ENCODE data around the gene GAD1.

GAD1 gene

DNA sequence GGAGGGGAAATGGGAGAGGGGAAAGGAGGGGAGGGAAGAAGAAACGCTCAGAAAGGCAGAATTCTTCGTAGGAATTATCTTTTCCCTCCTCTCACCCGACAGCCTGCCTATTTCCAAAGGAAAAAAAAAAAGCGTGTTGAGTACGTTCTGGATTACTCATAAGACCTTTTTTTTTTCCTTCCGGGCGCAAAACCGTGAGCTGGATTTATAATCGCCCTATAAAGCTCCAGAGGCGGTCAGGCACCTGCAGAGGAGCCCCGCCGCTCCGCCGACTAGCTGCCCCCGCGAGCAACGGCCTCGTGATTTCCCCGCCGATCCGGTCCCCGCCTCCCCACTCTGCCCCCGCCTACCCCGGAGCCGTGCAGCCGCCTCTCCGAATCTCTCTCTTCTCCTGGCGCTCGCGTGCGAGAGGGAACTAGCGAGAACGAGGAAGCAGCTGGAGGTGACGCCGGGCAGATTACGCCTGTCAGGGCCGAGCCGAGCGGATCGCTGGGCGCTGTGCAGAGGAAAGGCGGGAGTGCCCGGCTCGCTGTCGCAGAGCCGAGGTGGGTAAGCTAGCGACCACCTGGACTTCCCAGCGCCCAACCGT is at the start of gene GAD1:
Gene GAD1, plus strand, starts transcription at position 384 of the 589 bp plus-strand sequence. CDS start 1,705 bp downstream, outside the sequence.
- peak; percentile 64 for DNase-seq

DNA sequence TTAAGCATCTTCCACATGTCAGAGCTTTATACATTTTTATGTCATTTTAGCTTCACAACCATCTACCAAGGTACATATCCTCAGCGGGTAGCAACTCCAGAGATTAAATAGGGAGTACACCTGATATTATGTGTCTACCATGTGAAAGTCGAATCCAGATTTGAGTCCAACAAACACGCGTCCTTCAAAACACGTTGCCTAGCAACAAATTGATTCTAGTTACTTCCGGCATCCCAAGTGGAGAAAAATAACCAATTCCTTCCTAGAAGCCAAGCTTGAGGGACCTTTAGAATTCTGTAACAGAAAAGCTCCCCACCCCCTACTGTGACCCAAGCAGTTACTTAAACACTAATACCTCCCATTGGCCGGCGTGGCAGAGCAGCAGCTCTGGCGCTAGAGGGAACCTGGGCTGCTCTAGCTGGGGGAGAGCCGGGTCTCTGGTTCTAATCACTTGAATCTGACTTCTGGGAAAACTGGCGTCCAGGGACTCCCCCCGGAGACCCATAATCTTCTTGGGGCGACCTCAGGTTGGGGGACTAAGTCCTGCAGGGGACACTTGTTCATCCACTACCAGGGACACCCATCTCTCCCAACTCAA is 46.6 kb upstream of the GAD1 start, which contains the start of gene ERICH2:
Gene ERICH2, plus strand, starts transcription at position 371 of the 598 bp plus-strand sequence. CDS start 304 bp downstream, outside the sequence.
- DNase-seq = no peak

DNA sequence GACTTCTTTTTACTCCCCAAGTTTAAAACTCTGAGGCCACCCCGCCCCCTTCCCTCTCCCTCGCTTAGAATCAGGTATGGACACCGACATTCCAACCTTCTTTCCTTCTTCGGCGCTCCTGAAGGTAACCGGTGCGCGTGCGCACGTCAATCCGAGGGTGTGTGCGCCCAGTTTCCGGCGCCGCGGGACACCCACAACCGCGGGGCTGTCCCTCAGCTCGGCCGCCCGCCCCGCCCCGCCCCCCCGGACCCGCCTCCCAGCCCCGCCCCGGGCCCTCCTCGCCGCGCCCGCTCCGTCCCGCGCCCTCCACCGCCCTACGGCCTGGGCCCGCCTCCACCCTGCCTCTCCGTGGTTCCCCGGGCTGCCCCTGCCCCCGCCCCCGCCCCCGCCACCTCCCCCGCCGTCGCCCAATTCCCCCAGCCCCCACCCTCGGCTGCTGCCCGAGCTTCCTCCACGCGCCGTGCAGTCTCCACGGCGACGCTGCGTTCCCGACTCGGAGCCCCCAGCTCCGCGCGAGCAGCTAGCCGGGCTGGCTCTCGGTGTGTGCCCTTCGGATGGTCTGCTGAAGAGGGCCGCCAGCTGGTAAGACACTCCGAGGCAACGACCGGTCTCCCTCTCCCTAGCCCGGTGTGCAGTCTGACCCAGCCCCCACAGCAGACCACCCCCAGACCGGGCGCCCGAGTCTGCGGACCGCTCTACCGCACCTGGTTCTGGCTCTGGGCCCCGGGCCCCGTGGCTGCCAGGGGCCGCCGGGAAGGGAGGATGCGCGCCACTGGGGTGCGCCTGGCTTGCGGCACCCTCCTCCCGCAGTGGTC is 45.9 kb upstream of the GAD1 start:
- DNase-seq = peak; percentile 86

DNA sequence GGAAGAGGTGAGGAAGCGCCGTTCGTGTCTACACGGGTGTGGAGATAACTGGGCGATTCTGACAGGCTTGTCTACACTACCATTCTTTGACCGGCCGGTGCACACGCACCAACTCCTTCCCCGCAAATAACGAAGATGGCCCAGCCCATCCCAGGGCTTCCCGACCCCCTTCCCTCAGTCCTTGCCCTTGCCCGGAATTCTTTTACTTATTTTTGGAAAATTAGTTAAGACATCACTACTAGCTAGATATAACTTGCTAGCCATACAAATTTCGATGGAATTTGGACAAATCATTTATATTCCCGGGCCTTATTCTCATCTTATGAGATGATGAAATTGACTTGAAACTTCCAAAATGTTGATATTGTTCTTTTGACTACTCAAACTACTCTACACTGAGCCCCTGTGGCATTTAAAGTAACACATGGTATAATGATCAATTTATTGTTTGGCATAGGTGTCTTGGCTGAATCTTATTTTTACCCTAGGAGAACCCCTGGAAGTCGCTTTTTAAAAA is 45.2 kb upstream of the GAD1 start:
- DNase-seq = no peak

DNA sequence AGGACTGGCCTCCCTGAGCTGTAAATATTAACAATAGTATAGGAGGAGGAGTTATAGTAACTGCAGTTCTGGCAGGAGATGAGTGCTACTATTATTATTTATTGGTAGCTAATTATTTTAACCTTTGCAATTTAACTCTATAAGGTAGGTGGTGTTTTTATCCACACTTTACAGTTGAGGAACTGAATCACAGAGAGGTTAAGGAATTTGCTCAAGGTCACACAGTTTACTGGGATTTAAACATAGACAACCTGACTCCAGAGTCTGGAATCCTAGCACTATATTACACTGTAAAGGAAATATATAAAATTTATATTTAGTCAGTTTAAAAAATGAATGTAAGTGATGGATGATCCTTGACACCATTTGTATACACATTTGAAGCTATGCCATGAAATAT is 44.4 kb upstream of the GAD1 start:
- no peak for DNase-seq

GRCh38 chr2:170774074-170774473 is 42.6 kb upstream of the GAD1 start:
- no peak for DNase-seq

DNA sequence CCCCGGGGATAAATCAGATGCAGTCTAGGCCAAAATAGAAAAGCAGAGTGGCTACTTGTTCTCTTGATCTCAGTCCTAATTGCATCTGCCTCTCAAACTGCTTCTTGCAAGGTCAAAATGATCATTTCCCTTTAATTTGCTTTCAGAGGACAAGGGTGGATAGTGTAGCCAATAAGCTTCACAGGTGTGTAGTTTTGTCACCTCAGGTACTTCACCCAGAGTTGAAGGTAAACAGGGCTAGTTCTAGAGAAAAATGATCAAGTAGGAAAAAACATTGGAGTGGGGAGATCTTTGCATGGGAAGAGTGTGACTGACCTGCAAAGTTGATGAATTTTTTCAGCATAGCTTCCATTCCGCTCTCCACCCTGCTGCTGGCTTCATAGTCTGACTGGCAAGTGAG is 37.8 kb upstream of the GAD1 start:
- no peak for DNase-seq

DNA sequence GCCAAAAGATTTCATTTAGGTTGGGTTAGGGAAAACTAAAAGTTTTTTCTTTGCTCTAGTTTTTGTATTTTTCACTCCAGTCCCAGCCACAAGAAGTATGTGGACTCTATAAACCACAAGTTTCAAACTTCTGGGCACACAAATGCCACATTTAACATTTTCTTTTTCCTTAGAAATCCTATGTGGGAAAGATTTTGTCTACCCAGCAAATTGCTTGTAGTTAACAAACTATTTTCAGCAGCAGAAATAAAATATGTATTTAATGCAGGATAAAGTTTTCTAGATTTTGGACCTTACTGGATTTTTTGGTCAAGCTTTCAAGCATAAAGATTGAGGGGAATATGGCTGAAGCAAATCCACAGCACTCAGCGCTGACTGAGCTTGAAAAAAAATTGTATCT is 37.4 kb upstream of the GAD1 start:
- no peak for DNase-seq

- no peak for DNase-seq
Observed at GRCh38 chr2:170782673-170783072, 34.0 kb upstream of the GAD1 start.

- DNase-seq = no peak
Observed at GRCh38 chr2:170783549-170783948, 33.1 kb upstream of the GAD1 start.

DNA sequence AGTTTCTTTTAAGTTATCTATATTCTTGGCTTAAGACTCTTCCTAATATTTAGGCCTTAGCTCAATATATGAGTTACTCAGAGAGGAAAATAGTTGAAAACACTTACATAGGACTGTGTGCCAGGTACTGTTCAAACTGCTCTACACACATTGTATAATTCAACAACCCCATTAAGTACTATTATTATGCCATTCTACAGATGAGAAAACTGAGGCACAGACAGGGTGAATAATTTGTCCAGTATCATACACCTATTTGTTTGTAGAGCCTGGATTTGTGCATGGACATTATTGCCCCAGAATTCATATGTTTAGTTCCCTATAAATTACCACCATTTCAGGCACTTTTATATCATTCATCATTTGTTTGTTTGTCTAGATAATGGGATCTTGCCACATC is 17.7 kb upstream of the GAD1 start:
- no peak for DNase-seq

DNA sequence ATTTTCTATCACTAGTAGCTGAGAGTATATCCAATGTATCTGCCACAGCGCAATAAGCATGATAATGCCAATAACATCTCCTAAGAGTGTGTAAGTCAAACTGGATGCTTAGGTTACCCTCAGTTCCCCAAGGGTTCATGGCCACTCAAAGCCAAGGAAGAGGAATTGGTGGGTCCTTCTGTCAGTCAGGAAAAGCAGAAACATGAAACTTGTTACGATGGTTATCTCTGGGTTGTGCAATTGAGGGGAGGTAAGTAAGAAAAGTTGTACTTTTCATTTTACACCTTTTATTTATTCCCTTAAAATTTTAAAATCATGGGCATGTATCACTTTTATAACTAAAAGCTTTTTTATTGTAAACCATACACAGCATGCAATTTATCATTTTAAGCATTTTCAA is 10.1 kb upstream of the GAD1 start:
- DNase-seq = no peak

DNA sequence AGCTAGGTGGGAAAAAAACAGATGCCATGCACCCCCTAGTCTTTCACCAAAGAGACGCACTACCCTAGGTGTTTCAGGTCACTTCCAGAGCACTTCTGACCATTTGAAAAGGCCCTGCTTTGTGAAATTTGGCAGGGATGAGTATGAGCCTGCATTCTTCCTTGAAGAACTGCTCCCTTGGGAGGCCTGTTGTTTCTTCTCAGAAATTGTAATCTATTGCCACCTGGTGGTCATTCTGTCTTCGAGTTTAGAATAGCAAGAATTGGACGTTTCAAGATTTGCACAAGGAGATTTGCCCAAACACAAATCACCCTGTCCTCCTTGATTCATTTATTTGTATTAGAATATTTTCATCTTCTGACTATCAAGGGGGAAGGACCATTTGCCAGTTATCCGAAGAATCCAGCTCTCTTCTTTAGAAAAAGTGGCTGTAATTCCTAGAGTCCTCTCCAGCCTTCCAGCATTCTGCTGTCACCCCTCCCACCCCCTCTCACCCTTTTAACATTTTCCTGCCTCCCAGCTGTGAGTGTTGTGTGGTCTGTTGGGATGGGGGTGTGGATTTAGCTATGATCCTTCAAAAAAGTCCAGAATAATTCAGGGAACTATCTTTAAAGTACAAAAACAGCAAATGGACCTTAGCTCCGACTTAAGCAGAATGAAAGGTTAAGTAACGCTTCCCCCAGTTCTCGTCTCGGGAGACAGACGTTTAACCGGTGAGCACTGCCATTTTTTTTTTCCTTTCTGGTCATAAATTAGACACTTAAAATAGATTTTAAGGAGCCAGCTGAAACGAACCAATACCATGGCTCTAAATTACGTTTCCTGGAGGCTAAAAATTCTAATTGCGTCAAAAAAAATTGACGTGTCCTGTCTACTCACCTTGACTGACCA is 3.7 kb upstream of the GAD1 start:
- no peak for DNase-seq

GRCh38 chr2:170813611-170814532 is 2.8 kb upstream of the GAD1 start:
- DNase-seq = peak; percentile 80

GRCh38 chr2:170814533-170815230 is 2.0 kb upstream of the GAD1 start:
- no peak for DNase-seq

GRCh38 chr2:170815311-170815710 is 1.4 kb upstream of the GAD1 start:
- no peak for DNase-seq

DNA sequence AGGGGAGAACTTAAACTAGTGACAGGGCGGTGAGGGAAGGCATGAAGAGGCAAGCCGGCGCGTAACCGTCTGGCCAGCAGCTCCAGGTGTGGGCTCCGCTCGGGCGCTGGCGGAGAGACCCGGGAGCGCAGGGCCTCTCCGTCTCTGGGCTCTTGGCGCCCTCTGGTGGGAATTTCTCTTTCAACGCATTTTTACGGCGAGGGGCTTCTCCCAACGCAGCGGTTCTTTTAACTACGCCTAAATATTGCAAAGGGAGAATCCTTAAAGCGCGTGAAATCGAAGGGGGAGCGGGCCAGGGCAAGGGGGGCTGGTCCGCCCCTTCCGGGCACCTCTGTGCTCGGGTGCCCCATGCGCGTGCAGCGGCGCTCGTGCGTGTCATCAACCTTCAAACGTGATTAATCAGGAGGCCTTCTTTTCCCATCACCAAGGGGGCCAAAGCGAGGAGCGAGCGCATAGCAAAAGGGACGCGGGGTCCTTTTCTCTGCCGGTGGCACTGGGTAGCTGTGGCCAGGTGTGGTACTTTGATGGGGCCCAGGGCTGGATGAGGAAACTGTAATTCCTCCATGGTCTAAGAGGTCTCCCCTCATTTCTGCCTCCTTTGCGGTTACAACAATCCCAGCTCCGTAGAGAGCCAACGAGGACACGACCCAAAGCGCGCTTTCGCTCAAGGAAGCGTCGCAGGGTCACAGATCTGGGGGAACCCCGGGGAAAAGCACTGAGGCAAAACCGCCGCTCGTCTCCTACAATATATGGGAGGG is 762 bp upstream of the GAD1 start:
- DNase-seq = peak; percentile 80

- no peak for DNase-seq
Observed at GRCh38 chr2:170817093-170818035, 677 bp downstream of the GAD1 start.

Measured in right forelimb (tissue), 1 donor.